GM08714 (cell line): ENCODE measurements around the gene LSM4.
A peak's percentile ranks its signal among the peaks of the same experiment; 100 is the strongest.
"Not testable (repeated sequence)": the region's sequence is repeated elsewhere in the genome, so short reads cannot be mapped to it uniquely, and the experiment has no call there.

Experiments
- H3K4me3 ChIP-seq: fragments of 200-500 bp; sonication (Bioruptor generic); 2 replicates; pipeline ENCODE4 v1.5.1; 2014; ENCODE audit warnings: mild to moderate bottlenecking, low read length, inconsistent platforms
- ZNF274 ChIP-seq: IDR thresholded peaks from 2 replicates; pipeline ENCODE4 v1.6.1; 2012; ENCODE audit warnings: mild to moderate bottlenecking, low read depth, low read length

Gene LSM4

GRCh38 chr19:18322759-18323460 lies at the start of gene LSM4:
TSS of gene LSM4 (minus strand) at chr19:18323076. CDS start at chr19:18323020, 56 bp downstream.
- peak within 1 kb of the TSS; percentile 90 for H3K4me3 ChIP-seq
- no peak for TF ChIP-seq ZNF274

GRCh38 chr19:18368504-18369222 lies 45.8 kb upstream of the LSM4 start:
- no peak for TF ChIP-seq ZNF274

GRCh38 chr19:18366021-18366435 lies 43.2 kb upstream of the LSM4 start:
- H3K4me3 ChIP-seq: no peak overlapping the region
- TF ChIP-seq ZNF274: no peak

More at GRCh38 chr19:18368504-18369222, 45.8 kb upstream of the LSM4 start:
- H3K4me3 ChIP-seq: no peak overlapping the region

- H3K4me3 ChIP-seq: no peak overlapping the region
- TF ChIP-seq ZNF274: no peak
Observed at GRCh38 chr19:18364826-18365528, 42.1 kb upstream of the LSM4 start.

GRCh38 chr19:18364277-18364825 lies 41.5 kb upstream of the LSM4 start:
- H3K4me3 ChIP-seq: not testable (repeated sequence)

- TF ChIP-seq ZNF274: no peak
Observed at GRCh38 chr19:18363787-18364186, 40.9 kb upstream of the LSM4 start.

GRCh38 chr19:18362934-18363542 lies 40.2 kb upstream of the LSM4 start:
- H3K4me3 ChIP-seq: no peak overlapping the region
- no peak for TF ChIP-seq ZNF274

More at GRCh38 chr19:18363787-18364186, 40.9 kb upstream of the LSM4 start:
- no peak overlapping the region for H3K4me3 ChIP-seq

- no peak for TF ChIP-seq ZNF274
- H3K4me3 ChIP-seq: no peak overlapping the region
Observed at GRCh38 chr19:18361646-18362045, 38.8 kb upstream of the LSM4 start.

GRCh38 chr19:18357041-18357440 lies 34.2 kb upstream of the LSM4 start:
- TF ChIP-seq ZNF274: no peak
- H3K4me3 ChIP-seq: no peak overlapping the region

GRCh38 chr19:18354743-18355142 lies 31.9 kb upstream of the LSM4 start:
- not testable (repeated sequence) for H3K4me3 ChIP-seq

- no peak for TF ChIP-seq ZNF274
- no peak overlapping the region for H3K4me3 ChIP-seq
Observed at GRCh38 chr19:18353378-18354005, 30.6 kb upstream of the LSM4 start.

- no peak overlapping the region for H3K4me3 ChIP-seq
- no peak for TF ChIP-seq ZNF274
Observed at GRCh38 chr19:18351544-18351943, 28.7 kb upstream of the LSM4 start.

GRCh38 chr19:18350490-18350889 lies 27.6 kb upstream of the LSM4 start:
- no peak for TF ChIP-seq ZNF274

More at GRCh38 chr19:18350490-18350889, 27.6 kb upstream of the LSM4 start:
- H3K4me3 ChIP-seq: no peak overlapping the region
